H1 (cell line): ENCODE measurements around the gene ATP1A3. TPM values are rescaled to one million over a fixed set of nuclear protein-coding genes. Genes with fewer than 3 reads are reported as not detected.

Experiments used
- CTCF ChIA-PET: fragments of 300-600 bp; sonication (Branson Sonifier 250); formaldehyde crosslinking; loops from one replicate; lab custom pipeline; 2021; ENCODE audit not compliant: partially characterized antibody; lab: Charles Lee
- POLR2A ChIA-PET: fragments of 300-600 bp; sonication (Branson Sonifier 250); formaldehyde crosslinking; loops from one replicate; lab custom pipeline; 2021; ENCODE audit warnings: inconsistent platforms; ENCODE audit not compliant: partially characterized antibody; lab: Charles Lee
- DNase-seq, 2 experiments: peaks; one replicate each; pipeline versions ENCODE4 v3.0.0 to v3.0.0-alpha.2; 2010 to 2022; ENCODE audit warnings: low spot score in 2 of 2, low read depth in 1 of 2, mixed read lengths in 1 of 2
- FAIRE-seq: peaks from 2 replicates; lab custom pipeline; 2011; peaks lifted over from hg19 to GRCh38; lab: Jason Lieb, UNC
- H2AFZ ChIP-seq: 2 replicates; pipeline ENCODE4 v1.8.1; 2012; ENCODE audit warnings: low read length, inconsistent platforms
- H2AK5ac ChIP-seq: 2 replicates; pipeline ENCODE4 v1.6.1; 2013; ENCODE audit warnings: low read depth, low read length
- H2BK120ac ChIP-seq: replicated peaks from 2 replicates; pipeline ENCODE3; 2013; ENCODE audit warnings: low read depth, low read length, inconsistent platforms
- H2BK12ac ChIP-seq: 2 replicates; pipeline ENCODE4 v1.6.1; 2013; ENCODE audit warnings: low read depth, low read length
- H2BK15ac ChIP-seq: 2 replicates; pipeline ENCODE4 v1.6.1; 2013; ENCODE audit warnings: low read length
- H2BK20ac ChIP-seq: 2 replicates; pipeline ENCODE4 v1.6.1; 2013; ENCODE audit warnings: low read length
- H2BK5ac ChIP-seq: 2 replicates; pipeline ENCODE4 v1.6.1; 2013; ENCODE audit warnings: low read depth, low read length
- H3K14ac ChIP-seq: 2 replicates; pipeline ENCODE4 v1.6.1; 2013; ENCODE audit warnings: inconsistent platforms; ENCODE audit not compliant: insufficient read length
- H3K18ac ChIP-seq: 2 replicates; pipeline ENCODE4 v1.6.1; 2013; ENCODE audit warnings: low read length; ENCODE audit errors: extremely low read depth
- H3K23ac ChIP-seq: 2 replicates; pipeline ENCODE4 v1.6.1; 2013; ENCODE audit warnings: inconsistent platforms; ENCODE audit not compliant: insufficient read length
- H3K23me2 ChIP-seq: 2 replicates; pipeline ENCODE4 v1.6.1; 2013; ENCODE audit warnings: low read depth, low read length
- H3K27ac ChIP-seq: 2 replicates; pipeline ENCODE4 v1.6.1; 2011; ENCODE audit warnings: low read depth, low read length, inconsistent platforms
- H3K27me3 ChIP-seq, 4 experiments: replicated peaks in 1 of 4; 1 replicate in 1 of 4; 2 replicates in 3 of 4; pipeline versions ENCODE4 v1.6.1 to v1.8.1; 2011 to 2013; ENCODE audit warnings: low read length in 3 of 4, mild to moderate bottlenecking in 3 of 4, inconsistent platforms in 2 of 4, mixed read lengths in 2 of 4, moderate library complexity in 1 of 4; ENCODE audit not compliant: control insufficient read depth in 3 of 4, insufficient read depth in 3 of 4; ENCODE audit errors: extremely low read depth in 1 of 4
- H3K36me3 ChIP-seq, 4 experiments: 2 replicates each; pipeline versions ENCODE4 v1.6.1 to v1.8.1; 2011 to 2013; ENCODE audit warnings: mild to moderate bottlenecking in 4 of 4, low read length in 3 of 4, moderate library complexity in 2 of 4, control low read depth in 1 of 4, inconsistent platforms in 1 of 4; ENCODE audit not compliant: insufficient read depth in 4 of 4, control insufficient read depth in 2 of 4
- H3K4ac ChIP-seq: replicated peaks from 2 replicates; pipeline ENCODE3; 2013; ENCODE audit warnings: low read length, low read depth, mixed read lengths, inconsistent platforms; ENCODE audit not compliant: insufficient read length
- H3K4me1 ChIP-seq, 4 experiments: replicated peaks in 1 of 4; 1 replicate in 1 of 4; 2 replicates in 3 of 4; pipeline versions ENCODE4 v1.6.1 to v1.8.1; 2011 to 2013; ENCODE audit warnings: low read length in 3 of 4, inconsistent platforms in 2 of 4, mixed read lengths in 1 of 4; ENCODE audit not compliant: insufficient read depth in 4 of 4, control insufficient read depth in 3 of 4
- H3K4me2 ChIP-seq, 2 experiments: 2 replicates each; pipeline versions ENCODE4 v1.6.1 to v1.8.1; 2011 to 2013; ENCODE audit warnings: low read depth in 2 of 2, low read length in 2 of 2, control low read depth in 1 of 2, inconsistent platforms in 1 of 2, mild to moderate bottlenecking in 1 of 2; ENCODE audit not compliant: insufficient read depth in 1 of 2
- H3K4me3 ChIP-seq, 4 experiments: fragments of 200-600, 300-600 bp in 1 of 4; sonication (generic), shearing (Covaris generic), sonication (Bioruptor Twin) in 1 of 4; 2 replicates each; pipeline versions ENCODE4 v1.5.1 to v1.8.1; 2011 to 2016; ENCODE audit warnings: low read length in 4 of 4, low read depth in 3 of 4, control low read depth in 2 of 4, inconsistent platforms in 2 of 4, mild to moderate bottlenecking in 2 of 4, mixed read lengths in 1 of 4, moderate library complexity in 1 of 4; ENCODE audit not compliant: insufficient read depth in 2 of 4; ENCODE audit errors: extremely low read depth in 1 of 4
- H3K56ac ChIP-seq: replicated peaks from 2 replicates; pipeline ENCODE3; 2013; ENCODE audit warnings: low read depth, mild to moderate bottlenecking, mixed read lengths, low read length, inconsistent platforms; ENCODE audit not compliant: insufficient read length
- H3K79me1 ChIP-seq: 2 replicates; pipeline ENCODE4 v1.6.1; 2013; ENCODE audit warnings: low read depth, low read length, control low read depth
- H3K79me2 ChIP-seq, 2 experiments: 2 replicates each; pipeline versions ENCODE4 v1.6.1 to v1.8.1; 2012 to 2013; ENCODE audit warnings: low read length in 2 of 2, mild to moderate bottlenecking in 2 of 2, inconsistent platforms in 1 of 2; ENCODE audit not compliant: insufficient read depth in 2 of 2, control insufficient read depth in 1 of 2
- H3K9ac ChIP-seq, 4 experiments: replicated peaks in 1 of 4; 1 replicate in 1 of 4; 2 replicates in 3 of 4; pipeline versions ENCODE4 v1.6.1 to v1.8.1; 2011 to 2013; ENCODE audit warnings: low read depth in 3 of 4, low read length in 3 of 4, control low read depth in 2 of 4, mild to moderate bottlenecking in 2 of 4, moderate library complexity in 2 of 4, inconsistent platforms in 1 of 4; ENCODE audit errors: extremely low read depth in 1 of 4
- H3K9me3 ChIP-seq, 2 experiments: 2 replicates each; pipeline versions ENCODE4 v1.6.1 to v1.8.1; 2012 to 2013; ENCODE audit warnings: mild to moderate bottlenecking in 2 of 2, moderate library complexity in 2 of 2, control low read depth in 1 of 2, inconsistent platforms in 1 of 2, low read depth in 1 of 2, low read length in 1 of 2, mixed read lengths in 1 of 2; ENCODE audit not compliant: insufficient read depth in 2 of 2
- H4K20me1 ChIP-seq, 2 experiments: replicated peaks in 1 of 2; 2 replicates each; pipeline versions ENCODE3 to v1.8.1; 2011 to 2013; ENCODE audit warnings: inconsistent platforms in 2 of 2, low read length in 2 of 2, mild to moderate bottlenecking in 1 of 2; ENCODE audit not compliant: insufficient read depth in 2 of 2, control insufficient read depth in 1 of 2
- H4K5ac ChIP-seq: 2 replicates; pipeline ENCODE4 v1.6.1; 2013; ENCODE audit warnings: low read length, low read depth, mixed read lengths, inconsistent platforms; ENCODE audit not compliant: insufficient read length
- H4K8ac ChIP-seq: 2 replicates; pipeline ENCODE4 v1.8.0; 2013; ENCODE audit warnings: mild to moderate bottlenecking, moderate library complexity, low read length, inconsistent platforms; ENCODE audit not compliant: insufficient read depth; ENCODE audit errors: extremely low read depth
- H4K91ac ChIP-seq: replicated peaks from 2 replicates; pipeline ENCODE3; 2013; ENCODE audit warnings: low read length, mixed read lengths, inconsistent platforms; ENCODE audit not compliant: insufficient read length
- E2F6 ChIP-seq: IDR thresholded peaks from 2 replicates; pipeline ENCODE4 v1.6.1; 2012; ENCODE audit warnings: inconsistent platforms
- MAFK ChIP-seq: IDR thresholded peaks from 2 replicates; pipeline ENCODE4 v1.6.1; 2012; ENCODE audit warnings: low read depth, mild to moderate bottlenecking, improper control_type of control experiment, low read length
- NANOG ChIP-seq: IDR thresholded peaks from 2 replicates; pipeline ENCODE4 v1.6.1; 2011; ENCODE audit warnings: low read length, low read depth, mild to moderate bottlenecking, inconsistent platforms; ENCODE audit not compliant: insufficient read depth, poor library complexity, severe bottlenecking
- NRF1 ChIP-seq: IDR thresholded peaks from 2 replicates; pipeline ENCODE4 v1.6.1; 2011; ENCODE audit warnings: mild to moderate bottlenecking, low read depth, low read length, improper control_type of control experiment
- WGBS, 2 experiments: shearing (Covaris generic) in 1 of 2; methylation state at CpG; one replicate each; pipeline versions ENCODE4 v1.1.6 to v1.1.7; 2013 to 2015; ENCODE audit warnings: low lambda C conversion rate in 2 of 2, mixed read lengths in 2 of 2, inconsistent platforms in 1 of 2, low coverage in 1 of 2, missing lambda C conversion rate in 1 of 2; ENCODE audit not compliant: insufficient replicate concordance in 2 of 2, insufficient coverage in 1 of 2, insufficient read length in 1 of 2; ENCODE audit errors: extremely low coverage in 1 of 2, missing lambda C conversion rate in 1 of 2; 5-methylcytosine and 5-hydroxymethylcytosine counted together
- polyA plus RNA-seq, 7 experiments: library from polyadenylated mRNA; depleted of rRNA in 3 of 7; stranded (reverse) in 5 of 7; unstranded in 2 of 7; fragments of >200 nt in 5 of 7; fragments of 200-250 nt in 2 of 7; gene quantifications; 1 replicate in 5 of 7; 2 replicates in 1 of 7; 4 replicates in 1 of 7; pipeline versions ENCODE4 v1.2.1 to v1.2.3, GENCODE V29; 2011 to 2013; ENCODE audit warnings: missing spikeins in 2 of 7, mixed read lengths in 2 of 7
- total RNA-seq: library from RNA; stranded (reverse); fragmentation: NEBNext Ultra II Directional; extraction: Animal tissue kit (Norgen Biotek cat#: 25700); gene quantifications from 2 replicates; pipeline ENCODE4 v1.2.1, GENCODE V29; 2021

ATP1A3 gene
- total and polyA plus RNA-seq, 2 of the 8 experiments (the other 6 are each of a cell fraction or from before 2014, with no cell fraction given) = 11.1 to 41.2 TPM

GRCh38 chr19:42037649-42038048 is 43.6 kb upstream of the ATP1A3 start:
- H3K4me3 ChIP-seq = no peak overlapping the region
- H3K27me3 ChIP-seq = no peaks in the 10 kb centered on the region
- H2AFZ ChIP-seq = no peak overlapping the region
- no peak overlapping the region for H3K14ac ChIP-seq
- no peak overlapping the region for H2BK20ac ChIP-seq
- H3K36me3 ChIP-seq = peaks cover 16 to 42% (median 28%) of the 10 kb centered on the region in 4 experiments; a peak in 6 of 8 replicates
- POLR2A ChIA-PET = interaction anchor here (0.7 to 3.6 kb wide), 4 partner anchors 9 to 14 kb away, joined by 4 to 12 read pairs (median 8); no protein-coding TSS in a partner anchor
- H3K18ac ChIP-seq = no peak overlapping the region
- FAIRE-seq = no peak
- H3K23me2 ChIP-seq = no peaks in the 10 kb centered on the region
- WGBS, 2 experiments = 94% methylated on average over 5 of the region's 5 CpGs; no CpG with 5 or more reads in 1 of the 2 experiments
- no peak overlapping the region for H3K4ac ChIP-seq
- H2BK5ac ChIP-seq = peak overlapping the region; percentile 16; the same call in 1 of the 2 replicates
- no peak overlapping the region for H2AK5ac ChIP-seq
- H3K23ac ChIP-seq = no peak overlapping the region
- no peak overlapping the region for H4K91ac ChIP-seq
- no peak overlapping the region for H3K9ac ChIP-seq
- no peak for TF ChIP-seq NANOG
- no peak for TF ChIP-seq E2F6
- no peak for TF ChIP-seq NRF1
- TF ChIP-seq MAFK = no peak
- TF ChIP-seq, all 59 proteins: peak for 0
- Histone ChIP-seq H3K4me2 (no peak overlapping the region), H4K5ac (no peak overlapping the region), H3K9me3 (no peaks in the 10 kb centered on the region), H2BK12ac (no peak overlapping the region), H4K8ac (no peak overlapping the region), H3K79me1 (no peaks in the 10 kb centered on the region; the same call in 1 of the 2 replicates), H4K20me1 (peaks cover 0 to 6% of the 10 kb centered on the region in 2 experiments), H3K79me2 (no peaks in the 10 kb centered on the region), H3K4me1 (0 out of 7 replicates have a peak, but pooled peaks cover 0 to under 1% (median 0%) of the 10 kb centered on the region in 4 experiments), H2BK15ac (no peak overlapping the region), H3K27ac (no peak overlapping the region), H3K56ac (no peak overlapping the region), H2BK120ac (no peak overlapping the region)
- CTCF ChIA-PET = interaction anchor here (0.8 to 2.5 kb wide), 2 partner anchors 9 to 51 kb away, joined by 3 to 26 read pairs; no protein-coding TSS in a partner anchor
- DNase-seq = no peak
